T47D (cell line): ENCODE results near the gene GINS2.
A peak's percentile ranks its signal among the peaks of the same experiment; 100 is the strongest.

Source experiments
- DNase-seq, 2 experiments: peaks; one replicate each; pipeline versions ENCODE4 v3.0.0 to v3.0.0-alpha.2; 2011 to 2012; ENCODE audit warnings: low read depth in 1 of 2, low spot score in 1 of 2
- JUND ChIP-seq: IDR thresholded peaks from 2 replicates; pipeline ENCODE4 v1.6.1; 2012; ENCODE audit warnings: low read depth
- in situ Hi-C: cut with HindIII; loops from 2 replicates; pipeline ENCODE4 v1.10.0; 2016; ENCODE audit warnings: low sequenced_read_pairs, low pct_unique_long_range_greater_than_20kb

GINS2 gene

DNA sequence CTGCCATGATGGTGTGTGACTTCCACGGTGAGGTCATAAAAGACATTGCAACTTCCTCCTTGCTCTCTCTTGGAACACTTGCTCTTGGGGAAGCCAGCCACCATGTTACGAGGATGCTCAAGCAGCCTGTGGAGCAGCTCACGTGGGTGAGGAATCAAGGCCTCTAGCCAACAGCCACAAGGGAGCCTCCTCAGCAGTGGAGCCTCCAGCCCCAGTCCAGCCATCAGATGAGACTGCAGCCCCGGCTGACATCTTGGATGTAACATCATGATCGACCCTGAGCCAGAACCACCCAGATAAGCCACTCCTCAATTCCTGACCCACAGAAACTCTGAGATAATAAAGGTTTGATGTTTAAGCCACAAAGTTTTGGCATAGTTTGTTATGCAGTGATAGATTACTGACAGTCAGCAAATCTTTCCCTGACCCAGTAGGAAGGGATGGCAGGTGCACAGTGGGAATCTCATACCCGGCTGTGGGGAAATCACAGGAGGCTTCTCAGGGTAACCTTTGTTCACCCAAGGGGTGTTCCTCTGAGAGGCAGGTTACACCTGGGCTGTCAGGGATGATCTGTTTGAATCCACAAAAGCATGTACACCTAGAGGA lies 23.3 kb upstream of the GINS2 start:
- no peak for DNase-seq
- no peak for TF ChIP-seq JUND
- in situ Hi-C loops, result no loop called here

DNA sequence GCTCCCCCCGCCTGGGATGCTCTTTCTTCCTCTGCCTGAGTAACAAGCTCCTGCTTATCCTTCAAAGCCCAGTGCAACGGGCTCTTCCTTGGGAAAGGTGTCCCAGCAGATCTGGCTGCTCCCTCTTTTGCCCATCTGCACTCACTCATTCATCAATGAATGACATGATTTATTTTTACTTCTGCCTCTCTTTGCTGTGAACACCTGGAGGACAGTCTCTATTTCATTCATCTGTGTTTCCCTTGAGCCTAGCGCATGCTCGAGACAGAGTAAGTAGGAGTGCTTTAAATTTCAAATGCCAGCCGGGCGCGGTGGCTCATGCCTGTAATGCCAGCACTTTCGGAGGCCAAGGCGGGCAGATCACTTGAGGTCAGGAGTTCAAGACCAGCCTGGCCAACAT lies 22.0 kb upstream of the GINS2 start:
- DNase-seq, result no peak
- no peak for TF ChIP-seq JUND
- in situ Hi-C loops, result no loop called here

DNA sequence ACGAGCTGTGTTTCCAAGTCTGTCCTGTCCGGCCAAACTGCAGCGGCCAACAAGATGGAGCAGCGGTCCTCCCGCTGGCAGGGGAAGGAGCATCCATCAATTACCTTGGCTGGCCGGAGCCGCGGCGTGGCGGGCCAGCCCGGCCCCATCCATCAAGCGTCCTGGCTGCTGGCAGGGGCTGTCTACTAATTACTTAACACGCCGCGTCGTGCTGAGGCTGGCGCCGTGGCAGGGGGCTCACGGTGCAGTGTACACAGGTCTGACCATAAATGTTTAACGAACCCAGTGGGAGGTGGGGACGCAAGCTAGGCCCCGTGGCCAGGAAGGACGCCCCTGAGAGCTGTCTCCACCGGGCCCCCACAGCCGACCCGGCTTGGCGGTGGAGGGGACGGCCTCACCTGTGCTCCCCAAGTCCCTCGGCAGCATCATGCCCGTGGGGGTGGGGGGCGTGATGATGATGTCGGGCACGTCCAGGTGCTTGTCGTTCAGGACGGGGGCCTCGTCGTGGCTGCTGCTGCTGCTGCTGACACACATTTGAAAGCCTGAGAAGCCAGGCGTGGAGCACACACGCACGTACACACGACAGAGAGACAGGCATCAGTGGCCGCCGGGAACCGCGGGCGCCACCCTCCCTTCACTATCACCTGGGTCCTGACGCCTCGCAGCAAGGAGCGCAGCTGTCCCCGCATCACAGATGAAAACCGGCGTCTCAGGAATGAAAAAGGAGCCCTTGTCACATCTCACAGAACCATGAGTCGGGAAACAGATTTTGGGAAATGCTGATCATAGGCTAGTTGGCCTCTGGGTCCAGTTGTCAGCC lies 21.2 kb upstream of the GINS2 start:
- DNase-seq, result no peak
- in situ Hi-C loops, result no loop called here
- no peak for TF ChIP-seq JUND

DNA sequence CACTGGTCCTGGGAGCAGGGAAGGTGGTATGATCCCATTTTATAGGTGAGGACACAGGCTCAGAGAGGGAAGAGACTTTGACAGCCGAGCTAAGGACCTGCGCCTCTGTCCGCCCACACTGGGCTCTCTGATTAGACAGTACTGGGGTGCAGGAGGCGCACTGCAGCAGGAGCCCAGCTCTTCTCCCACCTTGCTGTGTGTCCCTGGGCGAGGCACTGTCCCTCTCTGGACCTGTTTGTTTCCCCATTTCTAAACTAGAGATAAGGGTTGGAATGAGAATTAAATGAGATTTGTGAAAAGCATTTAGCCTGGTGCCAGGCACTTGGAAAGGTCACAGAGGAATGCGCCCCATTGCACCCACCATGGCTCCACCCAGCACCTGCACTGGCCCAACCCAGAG lies 19.6 kb upstream of the GINS2 start:
- TF ChIP-seq JUND, result no peak
- in situ Hi-C loops, result no loop called here
- DNase-seq, result no peak

DNA sequence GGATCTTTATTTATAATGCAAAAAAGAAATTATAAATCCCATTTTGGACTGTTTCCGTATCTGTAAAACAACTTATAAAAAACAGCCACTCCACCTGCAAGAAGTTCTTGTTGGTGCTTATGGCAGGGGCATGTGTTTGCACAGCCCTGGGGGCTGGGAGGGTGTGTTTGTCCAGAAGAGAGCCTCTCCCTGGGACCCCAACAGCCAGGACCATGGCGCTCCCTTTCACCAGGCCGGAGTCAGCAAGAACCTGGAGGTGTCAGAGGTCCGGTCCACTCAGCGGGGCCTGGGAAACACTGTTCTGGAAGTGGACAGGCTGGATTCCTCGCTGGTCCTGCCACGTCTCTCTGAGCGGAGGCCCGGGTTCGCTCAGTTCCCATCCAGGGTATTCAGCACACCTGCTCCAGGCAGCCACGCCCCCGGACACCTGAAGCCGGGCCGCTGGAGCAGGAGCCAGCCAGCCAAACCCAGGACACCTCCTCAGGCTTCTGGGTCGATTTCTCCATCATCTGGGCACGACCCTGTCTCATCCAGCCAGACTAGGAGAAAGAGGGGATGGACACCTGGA lies 18.9 kb upstream of the GINS2 start:
- no peak for TF ChIP-seq JUND
- in situ Hi-C loops, result no loop called here
- DNase-seq, result peak; percentile 94 to 98

DNA sequence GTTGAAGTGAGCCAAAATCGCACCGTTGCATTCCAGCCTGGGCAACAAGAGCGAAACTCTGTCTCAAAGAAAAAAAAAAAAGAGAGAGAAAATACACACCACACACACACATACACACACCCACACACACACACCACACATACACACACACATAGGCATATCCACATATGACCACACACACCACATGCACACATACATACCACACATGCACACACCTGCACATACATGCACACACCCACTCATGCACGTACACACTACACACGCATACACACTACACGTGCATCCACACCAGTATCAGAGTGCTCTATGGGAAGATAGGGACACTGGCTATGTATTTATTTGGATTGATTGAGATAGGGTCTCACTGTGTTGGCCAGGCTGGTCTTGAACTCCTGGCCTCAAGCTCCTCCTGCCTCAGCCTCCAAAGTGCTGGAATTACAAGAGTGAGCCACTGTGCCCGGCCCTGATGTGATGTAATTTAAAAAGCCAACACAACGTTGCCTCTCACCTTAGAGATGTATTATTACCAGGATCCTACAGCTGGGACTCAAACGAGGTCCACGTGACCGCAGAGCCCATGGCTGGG lies 17.8 kb upstream of the GINS2 start:
- in situ Hi-C loops, result no loop called here
- no peak for DNase-seq
- no peak for TF ChIP-seq JUND

DNA sequence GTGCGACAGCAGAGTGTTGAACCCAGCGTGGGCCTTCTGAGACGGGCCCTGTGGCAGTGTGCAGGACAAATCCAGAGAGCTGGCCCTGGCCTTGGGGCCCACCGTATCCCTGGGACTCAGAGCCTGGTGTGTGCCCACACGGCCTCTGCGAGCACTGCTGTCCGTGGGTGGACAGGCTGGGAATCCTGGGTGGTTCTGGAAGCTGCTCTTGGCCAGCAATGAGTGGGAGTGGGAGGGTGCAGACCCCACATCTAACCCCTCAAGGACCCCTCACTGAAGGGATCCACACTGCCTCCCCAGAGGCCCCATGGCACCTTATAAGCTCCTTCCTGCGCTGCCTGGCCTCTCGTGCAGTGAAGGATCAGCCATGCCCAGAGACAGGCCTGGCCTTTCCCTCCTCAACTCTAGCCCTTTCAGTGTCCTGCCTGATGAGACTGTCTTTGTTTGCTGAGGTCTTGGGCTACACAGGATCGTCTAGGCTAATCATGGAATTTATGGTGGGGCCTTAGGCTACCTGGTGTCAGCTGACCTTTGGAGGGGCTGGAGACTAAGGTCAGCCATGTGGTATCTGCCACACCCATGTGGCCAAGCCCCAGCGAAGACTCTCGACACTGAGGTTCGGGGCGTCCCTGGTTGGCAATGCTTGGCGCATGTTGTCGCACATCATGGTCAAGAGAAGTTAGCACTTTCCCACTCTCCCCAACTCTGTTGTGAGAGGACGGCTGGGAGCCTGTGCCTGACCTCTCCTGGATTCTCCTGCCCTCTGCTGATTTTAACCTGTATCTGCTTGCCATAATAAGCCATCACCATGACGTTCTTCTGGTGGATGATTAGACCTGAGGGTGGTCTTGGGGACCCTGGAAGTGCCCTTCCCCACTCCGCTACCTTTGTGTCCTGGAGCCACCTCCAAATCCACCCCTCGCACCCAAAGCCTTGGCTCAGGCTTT lies 16.4 kb upstream of the GINS2 start:
- DNase-seq, result no peak
- no peak for TF ChIP-seq JUND
- in situ Hi-C loops, result no loop called here

DNA sequence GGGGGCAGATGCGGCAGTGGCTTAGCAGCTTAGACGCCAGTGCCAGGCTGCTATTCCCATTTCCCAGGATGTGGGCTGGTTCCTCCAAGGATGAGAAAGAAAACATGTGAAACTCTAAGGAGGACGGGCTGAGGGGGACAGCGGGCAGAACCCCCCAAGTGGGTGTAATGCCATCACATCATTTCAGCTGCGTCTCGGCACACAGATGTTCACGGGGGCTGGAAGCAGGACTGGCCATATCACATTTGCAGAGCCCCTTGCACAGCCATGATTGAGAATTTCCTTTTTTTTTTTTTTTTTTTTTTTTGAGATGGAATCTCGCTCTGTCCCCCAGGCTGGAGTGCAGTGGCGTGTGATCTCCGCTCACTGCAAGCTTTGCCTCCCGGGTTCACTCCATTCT lies 15.3 kb upstream of the GINS2 start:
- no peak for DNase-seq
- in situ Hi-C loops, result no loop called here
- no peak for TF ChIP-seq JUND

DNA sequence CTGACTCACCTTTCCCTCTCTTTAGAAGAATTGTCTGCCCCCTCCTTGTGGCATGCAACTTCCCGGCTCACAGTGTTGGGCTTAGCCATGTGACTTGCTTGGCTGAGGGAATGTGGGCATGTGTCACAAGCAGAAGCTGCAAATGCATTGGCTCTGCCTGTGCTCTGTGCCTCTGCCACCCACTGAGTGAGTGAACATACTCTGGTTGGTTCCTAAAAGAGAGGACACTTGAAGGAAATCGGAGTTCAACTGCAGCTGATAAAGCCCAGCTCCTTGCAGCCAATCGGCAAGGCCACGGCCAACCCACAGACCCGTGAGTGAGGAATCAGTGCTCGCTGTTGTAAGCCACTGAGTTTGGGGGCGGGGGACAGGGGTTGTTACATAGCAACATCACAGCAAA lies 10.9 kb upstream of the GINS2 start:
- peak in 1 of 2 experiments; percentile 57 for DNase-seq
- in situ Hi-C loops, result no loop called here
- TF ChIP-seq JUND, result no peak

DNA sequence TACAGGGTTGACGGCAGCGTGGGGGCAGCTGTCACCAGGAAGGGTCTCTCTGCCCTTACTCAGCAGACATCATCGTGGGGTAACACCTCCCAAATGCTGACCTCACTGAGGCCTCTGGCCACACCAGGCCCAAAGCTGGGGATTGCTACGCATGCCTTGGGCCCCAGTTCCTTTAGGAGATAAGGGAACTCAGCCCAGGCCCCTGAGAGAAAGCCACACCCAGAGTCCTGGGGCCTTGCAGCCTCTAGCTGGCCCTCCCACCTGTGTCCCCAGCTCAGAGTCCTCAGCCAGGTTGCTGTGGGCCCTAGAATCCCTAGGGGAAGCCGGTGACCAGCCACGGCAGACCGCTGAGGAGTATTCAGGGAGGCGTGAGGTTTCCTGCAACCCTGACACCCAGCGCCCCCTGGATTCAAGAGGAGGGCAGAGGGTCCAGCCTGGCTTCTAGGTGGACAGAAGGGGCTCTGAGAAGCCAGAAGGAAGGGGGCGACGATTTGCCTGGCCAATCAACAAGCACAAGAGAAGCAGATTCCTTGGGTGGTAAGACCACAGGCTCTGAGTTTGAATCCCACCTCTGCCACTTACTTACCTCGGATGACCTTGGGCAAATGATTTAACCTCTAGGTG lies 10.3 kb upstream of the GINS2 start:
- DNase-seq, result no peak
- in situ Hi-C loops, result no loop called here
- no peak for TF ChIP-seq JUND

DNA sequence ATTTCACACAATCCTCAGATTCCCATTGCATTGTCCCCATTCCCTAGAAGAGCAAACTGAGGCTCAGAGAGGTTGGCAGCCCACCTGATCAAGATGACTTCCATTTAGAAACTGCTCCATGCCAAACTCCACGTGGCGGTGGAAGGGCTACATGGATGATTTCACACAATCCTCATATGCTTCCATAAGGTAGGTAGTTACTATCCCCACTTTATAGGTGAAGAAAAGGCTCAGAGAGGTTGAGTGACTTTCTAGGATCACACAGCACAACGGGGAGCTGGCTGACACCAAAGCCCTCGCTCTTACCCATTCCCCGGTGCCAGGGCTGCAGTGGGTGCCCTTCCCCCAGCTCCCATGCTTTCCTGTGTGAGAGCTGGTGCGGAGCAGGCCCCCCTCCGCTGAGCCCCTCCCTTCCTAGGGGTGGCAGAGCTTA lies 9.7 kb upstream of the GINS2 start:
- in situ Hi-C loops, result no loop called here
- no peak for TF ChIP-seq JUND

DNA sequence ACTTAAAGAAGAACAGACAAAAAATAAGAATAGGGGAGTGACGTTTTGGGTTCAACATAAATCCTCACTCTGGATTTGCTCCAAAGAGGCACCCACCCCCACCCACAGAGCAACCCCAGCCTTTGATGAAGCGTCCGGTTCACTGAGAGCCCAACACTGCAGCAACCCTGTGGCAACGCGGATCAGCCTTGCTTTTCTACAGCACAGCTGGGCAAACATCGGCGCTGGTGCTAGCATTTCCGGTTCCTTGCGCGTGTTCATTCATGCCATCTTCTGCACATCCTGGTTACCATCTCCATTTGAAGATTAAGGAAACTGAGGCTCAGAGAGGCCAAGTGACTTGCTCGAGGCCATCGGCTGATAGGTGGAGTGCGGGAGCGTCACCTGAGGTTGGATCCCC lies 8.7 kb upstream of the GINS2 start:
- TF ChIP-seq JUND, result no peak
- in situ Hi-C loops, result no loop called here
- peak; percentile 77 to 82 for DNase-seq

More for the DNA sequence above, 9.7 kb upstream of the GINS2 start:
- DNase-seq, result no peak
